ENCODE results near the gene F2RL3.
"Not testable (repeated sequence)": the region's sequence is repeated elsewhere in the genome, so short reads cannot be mapped to it uniquely, and the experiment has no call there.

Gene F2RL3

DNA sequence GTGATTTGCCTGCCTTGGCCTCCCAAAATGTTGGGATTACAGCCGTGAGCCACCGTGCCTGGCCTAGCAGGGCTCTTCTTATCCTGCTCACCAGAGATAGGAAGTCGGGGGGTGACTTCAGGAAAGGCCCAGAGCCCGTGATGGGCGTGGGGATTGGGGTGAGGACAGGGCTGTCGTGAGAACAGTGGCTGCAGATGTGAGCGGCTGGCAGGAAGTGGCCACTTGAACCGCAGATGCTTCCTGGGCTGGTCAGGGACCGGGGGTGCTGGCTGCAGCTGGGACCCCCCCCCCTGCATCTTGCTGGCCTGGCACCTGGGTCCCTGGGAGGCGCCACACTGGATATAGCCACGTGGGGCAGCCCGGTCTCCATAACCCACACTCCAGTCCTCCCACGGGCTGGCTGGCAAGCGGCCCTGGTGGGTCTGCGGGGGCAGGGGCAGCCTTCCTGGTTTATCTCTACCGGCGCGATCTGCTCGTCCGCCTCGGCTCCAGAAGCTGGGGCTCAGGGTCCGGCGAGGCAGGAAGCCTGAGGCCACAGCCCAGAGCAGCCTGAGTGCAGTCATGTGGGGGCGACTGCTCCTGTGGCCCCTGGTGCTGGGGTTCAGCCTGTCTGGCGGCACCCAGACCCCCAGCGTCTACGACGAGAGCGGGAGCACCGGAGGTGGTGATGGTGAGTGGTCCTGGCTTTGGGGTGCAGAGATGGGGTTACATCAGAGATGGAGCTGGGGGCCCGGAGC, at the start of gene F2RL3:
F2RL3 (plus strand) TSS at position 371 of the 737 bp plus-strand sequence; CDS start at position 562, 191 bp downstream.
- no peak for DNase-seq

DNA sequence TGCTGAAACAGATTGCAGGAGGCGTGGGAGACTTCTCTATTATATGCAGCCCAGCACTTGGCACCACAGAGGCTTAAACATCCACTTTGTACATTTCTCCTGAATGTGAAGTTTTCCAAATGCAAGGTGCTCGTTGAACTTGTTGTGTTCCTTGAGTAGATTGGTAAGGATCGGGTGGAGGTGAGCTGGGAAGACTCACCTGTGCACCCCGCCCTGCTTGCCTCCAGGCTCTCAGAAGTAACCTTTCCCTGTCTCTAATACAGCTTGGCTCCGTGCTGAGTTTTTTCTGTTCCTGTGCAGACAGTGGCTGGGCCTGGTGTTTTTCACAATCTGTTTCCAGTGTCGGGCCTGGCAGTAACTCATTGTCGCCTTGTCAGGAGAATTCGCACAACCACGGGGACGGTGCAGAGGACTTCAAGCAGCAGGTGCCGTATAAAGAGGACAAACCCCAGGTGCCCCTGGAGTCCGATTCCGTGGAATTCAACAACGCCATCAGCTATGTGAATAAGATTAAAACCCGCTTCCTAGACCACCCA, 47.3 kb upstream of the F2RL3 start:
- no peak for DNase-seq

DNA sequence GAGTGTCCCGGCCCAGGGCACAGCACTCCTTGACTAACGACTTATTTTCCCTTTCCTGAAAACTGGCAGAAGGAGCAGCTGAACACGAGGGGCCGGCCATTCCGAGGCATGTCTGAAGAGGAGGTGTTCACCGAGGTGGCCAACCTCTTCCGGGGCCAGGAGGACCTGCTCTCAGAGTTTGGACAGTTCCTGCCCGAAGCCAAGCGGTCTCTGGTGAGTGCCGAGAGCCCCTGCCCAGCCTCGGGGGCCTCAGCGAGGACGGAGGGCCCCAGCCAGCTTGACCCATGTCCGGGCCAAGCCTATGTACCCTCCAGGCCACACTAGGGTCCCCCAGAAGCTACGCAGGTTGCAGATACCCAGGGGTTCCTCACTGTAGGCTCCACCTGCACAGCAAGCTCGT, 41.9 kb upstream of the F2RL3 start:
- no peak for DNase-seq

DNA sequence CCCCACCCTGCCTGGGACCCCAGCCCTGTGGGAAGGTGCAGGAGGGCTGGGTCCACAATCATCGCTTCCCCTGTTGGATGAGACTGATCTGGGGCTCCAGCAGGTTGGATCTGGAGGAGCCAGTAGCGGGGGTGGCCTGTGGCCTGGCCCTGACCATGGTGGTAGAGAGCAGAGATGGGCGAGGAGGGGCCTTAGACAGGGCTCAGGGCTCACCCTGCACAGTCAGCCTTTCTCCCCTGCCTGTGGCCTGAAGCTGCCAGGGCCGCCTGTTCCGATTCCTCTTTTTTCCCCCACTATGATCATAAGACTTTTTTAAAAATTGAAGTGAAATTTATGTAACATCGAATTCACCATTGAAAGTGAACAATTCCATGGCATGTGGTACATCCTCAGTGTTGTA, 41.4 kb upstream of the F2RL3 start:
- DNase-seq, result no peak

DNA sequence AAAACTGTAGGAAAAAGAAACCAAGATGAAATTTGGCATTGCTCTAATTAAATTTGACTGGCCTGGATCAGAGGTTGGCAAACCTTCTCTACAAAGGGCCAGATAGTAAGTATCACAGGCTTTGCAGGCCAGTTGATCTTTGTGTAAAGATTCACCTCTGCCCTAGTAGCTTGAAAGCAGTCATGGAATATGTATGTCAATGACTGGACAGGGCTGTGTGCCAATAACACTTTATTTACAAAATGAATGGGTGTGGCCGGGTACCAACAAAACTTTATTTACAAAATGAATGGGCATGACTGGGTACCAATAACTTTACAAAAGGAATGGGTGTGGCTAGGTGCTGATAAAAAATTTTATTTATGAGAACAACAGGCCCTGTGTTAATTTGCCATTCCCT, 39.6 kb upstream of the F2RL3 start:
- DNase-seq, result no peak

DNA sequence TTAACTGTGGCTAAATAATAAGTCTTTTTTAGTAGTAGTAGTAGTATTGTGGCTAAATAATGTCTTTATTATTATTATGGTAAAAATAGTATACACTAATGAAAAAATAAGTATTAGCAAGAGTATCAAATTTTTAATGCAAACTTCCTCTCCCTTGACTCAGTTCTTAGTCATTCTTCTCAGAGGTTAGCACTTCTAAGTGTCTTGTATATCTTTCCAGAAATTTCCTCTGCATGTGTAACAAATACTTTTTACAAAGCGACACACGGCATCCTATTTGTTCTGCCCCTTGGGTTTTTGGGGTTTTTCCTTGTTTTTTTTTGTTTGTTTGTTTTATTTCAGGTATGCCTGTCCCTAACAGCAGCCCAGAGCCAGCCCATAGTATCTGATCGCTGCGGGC, 38.7 kb upstream of the F2RL3 start:
- DNase-seq, result no peak

DNA sequence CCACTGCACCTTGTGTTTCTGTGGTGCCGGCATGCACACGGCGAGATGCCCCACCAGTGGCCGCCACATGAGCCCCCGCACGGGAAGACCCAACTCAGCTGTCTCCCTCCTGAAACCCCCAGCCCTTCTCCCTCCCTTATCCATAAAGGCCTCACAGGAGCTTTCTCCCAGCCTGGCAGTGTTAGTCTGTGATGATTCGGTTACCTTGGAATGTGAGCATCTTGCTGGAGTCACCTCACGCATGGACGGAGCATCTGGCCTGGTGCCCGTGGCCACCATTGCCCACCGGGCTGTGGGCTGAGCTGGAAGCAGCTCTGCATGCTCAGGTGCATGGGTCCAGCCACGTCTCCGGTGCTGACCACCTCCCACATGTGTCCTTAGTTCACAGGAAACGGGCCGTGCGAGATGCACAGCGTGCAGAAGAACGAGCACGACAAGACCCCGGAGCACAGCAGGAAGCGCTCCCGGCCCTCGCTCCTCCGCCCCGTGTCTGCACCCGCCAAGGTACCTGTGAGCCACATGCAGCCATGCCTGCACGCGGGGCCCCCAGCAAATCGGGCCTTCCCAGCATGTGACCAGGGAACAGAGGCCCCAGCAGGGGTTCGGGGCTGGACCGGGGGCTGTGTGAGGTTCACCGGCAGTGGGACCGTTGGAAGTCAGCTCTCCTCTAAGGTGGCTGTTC, 37.6 kb upstream of the F2RL3 start:
- DNase-seq, result no peak

DNA sequence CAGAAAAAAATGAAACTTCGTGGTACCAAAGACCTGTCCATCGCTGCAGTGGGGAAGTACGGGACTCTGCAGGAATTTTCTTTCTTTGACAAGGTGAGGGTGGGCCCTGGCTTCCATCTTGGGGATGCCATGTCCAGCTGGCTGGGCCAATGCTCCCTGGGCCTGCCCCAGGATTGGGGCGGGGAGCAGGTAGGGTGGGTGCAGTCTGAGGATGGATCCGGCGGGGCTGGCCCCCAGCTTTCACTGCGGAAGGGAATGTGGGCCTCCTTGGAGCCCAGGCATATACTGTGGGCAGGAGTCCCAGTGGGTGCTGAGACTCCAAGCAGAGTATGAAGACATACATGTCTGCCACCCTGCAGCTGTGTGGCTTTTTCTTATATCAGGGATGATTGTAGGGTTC, 35.7 kb upstream of the F2RL3 start:
- no peak for DNase-seq

DNA sequence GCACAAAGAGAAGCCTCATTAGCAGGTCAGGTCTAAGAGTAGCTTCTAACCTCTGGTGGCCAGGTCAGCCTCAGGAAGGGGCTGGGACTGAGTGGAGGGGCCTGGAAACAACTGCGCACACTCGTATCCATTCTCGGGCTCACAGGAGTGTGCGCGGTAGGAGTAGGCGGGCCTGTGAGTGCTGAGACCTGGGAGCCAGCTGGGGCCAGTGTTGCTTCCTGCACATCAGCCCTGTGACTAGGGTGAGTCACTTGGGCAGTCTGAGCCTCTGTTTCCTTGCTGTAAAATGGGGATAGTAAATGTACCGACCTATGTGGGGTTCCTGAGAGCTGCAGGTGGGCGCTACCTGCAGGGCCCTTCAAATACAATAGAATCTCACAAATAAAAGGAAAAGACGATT, 32.7 kb upstream of the F2RL3 start:
- no peak for DNase-seq

DNA sequence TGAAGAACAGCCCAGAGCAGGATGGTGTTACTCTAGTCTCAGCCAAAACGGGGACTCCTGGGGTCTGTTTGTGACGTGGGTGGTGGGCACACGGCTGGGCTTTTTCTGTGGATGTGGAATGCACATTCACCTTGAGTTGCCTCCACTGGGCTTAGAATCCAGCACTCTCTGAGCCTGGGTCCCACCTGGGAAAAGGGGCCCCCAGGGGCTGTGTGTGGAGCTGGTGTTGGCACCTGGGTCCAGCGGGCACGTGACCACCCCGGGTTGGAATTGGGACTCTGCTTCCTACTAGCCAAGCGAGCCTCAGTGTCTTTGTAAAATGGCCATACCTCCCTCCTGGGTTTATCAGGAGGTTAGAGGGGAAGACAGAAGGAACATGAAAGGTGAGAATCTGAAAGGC, 29.2 kb upstream of the F2RL3 start:
- DNase-seq, result no peak

DNA sequence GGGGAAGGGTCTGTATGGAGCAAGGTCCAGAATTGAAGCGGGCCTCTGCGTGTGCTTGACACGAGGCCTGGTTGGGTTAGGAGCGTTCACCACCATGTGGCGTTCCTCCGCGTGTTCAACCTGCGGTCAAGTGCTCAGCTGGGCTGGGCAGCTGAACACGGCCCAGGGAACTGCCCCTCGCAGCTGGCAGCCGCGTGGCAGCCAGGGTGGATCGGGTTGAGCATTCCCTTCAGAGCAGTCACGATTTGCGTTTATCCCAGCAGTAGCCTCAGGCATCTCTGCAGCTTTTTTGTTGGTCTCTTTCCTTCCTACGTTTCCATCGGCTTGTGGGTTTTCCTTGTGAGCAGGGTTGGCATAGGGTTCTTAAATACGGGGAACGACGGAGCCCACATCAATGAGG, 28.7 kb upstream of the F2RL3 start:
- DNase-seq, result no peak

DNA sequence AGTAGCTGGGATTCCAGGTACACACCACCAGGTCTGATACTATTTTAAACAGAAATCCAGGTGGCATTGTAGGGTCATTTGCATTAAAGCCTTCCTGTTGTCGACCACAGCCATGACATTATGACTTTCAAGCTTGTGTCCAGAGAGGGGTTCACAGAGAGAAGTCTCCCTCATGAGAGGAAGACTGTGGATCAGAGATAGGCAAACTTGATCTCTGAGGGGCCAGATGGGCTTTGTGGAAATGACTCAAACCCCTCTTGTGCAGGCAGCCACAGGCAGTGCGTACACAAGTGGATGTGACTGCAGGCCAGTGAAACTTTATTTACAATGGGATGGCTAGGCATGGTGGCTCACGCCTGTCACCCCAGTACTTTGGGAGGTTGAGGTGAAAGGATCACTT, 27.8 kb upstream of the F2RL3 start:
- no peak for DNase-seq

DNA sequence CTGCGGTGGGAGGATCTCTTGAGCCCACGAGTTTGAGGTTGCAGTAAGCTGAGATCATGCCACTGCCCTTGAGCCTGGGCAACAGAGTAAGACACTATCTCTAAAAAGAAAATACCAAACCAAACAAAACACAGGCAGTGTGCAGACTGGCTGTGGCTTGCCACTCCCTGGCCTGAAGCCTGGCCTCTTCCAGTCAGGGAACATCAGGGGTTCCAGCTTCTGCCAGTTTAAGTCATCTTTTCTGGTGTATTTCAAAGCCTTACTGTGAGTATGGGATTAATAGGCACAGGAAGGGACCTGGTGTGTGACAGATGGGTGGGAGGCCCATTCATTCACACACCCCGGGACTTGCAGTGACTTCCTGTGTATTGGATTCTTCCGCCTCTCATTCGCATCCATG, 27.0 kb upstream of the F2RL3 start:
- no peak for DNase-seq

DNA sequence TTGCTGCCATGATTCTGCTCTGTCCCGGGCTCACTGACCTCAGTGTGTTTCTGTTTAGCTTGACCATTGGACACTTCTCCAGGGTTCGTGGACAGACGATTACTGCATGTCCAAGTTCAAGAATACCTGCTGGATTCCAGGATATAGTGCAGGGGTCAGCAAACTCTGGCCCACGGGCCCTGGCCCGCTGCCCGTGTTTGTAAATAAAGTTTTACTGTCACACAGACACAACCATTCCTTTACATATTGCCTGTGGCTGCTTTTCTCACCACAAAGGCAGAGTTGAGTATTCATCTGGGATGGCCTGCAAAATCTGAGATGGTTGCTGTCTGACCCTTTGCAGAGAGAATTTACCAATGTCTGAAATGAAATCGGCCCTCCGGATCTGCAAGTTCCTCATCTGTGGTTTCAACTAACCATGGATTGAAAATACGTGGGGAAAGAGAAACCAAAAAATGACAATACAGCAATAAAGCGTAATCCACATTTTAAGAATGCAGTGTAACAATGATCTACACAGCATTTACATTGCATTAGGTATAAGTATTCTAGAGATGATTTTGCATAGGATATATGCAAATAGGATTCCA, 25.9 kb upstream of the F2RL3 start:
- no peak for DNase-seq

DNA sequence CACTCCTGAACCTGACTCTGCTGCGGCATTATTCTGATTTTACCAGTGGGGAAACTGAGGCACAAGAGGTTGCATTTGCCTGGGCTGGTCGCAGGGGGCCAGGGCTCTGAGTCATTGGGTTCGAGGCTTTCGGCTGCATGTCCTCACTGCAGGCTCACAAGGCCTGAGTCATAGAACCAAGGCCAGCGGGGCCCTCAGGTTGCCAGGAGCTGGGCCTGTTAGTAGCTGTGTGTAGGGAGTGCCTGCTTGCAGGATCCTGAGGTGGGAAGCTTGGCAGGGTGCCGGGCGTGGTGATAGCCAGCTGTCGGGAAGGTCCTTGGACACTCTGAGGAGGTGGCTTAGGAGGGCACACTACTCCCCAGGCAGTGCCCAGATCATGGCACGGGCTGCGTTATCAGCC, 21.6 kb upstream of the F2RL3 start:
- no peak for DNase-seq

DNA sequence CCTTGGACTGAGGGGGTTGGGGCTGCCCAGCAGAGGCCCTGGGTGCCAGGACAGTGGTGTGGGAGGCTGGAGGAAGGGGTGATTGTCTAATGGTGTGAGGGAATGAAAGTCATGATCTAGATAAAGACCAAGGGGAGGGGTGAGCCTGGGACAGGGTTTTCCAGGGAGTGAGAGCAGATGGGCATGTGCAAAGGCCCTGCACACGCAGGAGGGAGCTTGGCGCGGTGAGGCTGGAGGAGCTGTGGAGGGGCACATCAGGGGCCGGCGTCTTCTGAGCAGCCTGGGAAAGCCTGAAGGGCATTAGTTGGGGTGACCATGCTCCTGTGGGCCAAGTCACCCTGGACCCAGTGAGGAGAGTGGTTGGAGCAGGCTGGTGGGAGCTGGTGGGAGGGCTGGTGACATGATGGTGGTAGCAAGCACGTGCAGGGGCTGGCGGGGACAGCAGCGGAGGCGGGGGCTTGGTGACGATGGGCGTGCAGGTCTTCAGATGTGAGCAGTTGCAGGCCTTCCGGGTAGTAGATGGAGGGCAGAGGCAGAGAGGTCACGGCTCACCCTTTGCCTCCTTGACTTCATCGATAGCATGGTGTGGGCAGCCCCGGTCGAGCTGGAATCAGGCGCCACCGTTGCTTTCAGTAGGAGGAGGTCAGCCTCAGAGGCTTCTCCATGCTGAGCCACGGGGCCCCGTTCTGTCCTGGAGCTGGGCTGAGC, 20.2 kb upstream of the F2RL3 start:
- no peak for DNase-seq

DNA sequence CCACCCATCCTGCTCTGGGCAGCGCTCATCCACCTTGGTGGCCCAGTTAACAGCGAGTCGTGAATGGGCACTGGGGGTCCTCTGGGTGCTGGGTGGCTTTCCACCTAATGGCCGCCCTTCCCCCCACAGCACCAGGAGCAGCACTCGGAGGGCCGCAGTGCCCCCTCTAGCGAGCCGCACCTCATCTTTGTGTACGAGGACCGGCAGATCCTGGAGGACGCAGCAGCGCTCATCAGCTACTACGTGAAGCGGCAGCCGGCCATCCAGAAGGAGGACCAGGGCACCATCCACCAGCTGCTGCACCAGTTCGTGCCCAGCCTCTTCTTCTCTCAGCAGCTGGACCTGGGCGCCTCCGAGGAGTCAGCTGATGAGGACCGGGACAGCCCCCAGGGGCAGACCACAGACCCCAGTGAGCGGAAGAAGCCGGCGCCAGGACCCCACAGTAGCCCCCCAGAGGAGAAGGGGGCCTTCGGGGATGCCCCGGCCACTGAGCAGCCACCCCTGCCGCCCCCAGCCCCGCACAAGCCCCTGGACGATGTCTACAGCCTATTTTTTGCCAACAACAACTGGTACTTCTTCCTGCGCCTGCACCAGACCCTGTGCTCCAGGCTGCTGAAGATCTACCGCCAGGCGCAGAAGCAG, 19.3 kb upstream of the F2RL3 start:
- DNase-seq, result no peak

DNA sequence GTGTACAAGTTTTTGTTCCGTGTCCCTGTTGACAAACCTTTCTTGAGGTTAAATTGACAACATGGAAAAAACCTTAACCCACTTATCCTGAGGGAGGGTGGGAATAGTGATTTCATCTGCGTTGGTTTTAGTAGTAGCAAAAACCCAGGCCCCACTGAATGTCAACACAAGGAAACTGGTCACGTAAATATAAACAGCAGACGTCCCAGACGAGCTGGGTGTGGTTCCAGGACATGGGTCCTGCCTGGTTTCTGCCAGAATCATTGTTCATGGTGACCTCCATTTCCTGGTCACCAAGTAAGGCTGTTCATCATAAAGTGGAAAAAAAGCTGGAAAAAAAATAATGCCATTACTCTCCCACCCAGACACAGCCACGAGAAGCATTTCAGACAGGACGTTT, 16.9 kb upstream of the F2RL3 start:
- DNase-seq, result no peak

DNA sequence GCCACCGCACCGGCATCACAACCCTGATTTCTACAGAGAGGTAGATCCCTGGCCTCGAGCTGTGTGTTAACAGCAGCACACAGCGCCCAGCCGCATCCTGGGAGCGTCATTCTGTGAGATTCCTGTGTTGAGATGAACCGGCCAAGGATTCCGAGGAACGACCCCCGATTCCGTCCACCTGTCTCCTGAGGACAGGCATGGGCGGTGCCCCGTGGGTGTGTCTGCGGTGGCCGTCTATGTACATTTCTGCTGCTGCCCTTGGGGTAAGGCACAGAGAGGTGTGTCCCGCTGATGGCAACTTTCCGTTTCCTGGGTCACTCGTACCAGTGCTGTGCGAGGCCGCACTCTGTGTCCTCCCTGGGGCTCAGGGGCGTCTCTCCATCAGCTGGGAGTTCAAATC, 16.1 kb upstream of the F2RL3 start:
- DNase-seq, result no peak

DNA sequence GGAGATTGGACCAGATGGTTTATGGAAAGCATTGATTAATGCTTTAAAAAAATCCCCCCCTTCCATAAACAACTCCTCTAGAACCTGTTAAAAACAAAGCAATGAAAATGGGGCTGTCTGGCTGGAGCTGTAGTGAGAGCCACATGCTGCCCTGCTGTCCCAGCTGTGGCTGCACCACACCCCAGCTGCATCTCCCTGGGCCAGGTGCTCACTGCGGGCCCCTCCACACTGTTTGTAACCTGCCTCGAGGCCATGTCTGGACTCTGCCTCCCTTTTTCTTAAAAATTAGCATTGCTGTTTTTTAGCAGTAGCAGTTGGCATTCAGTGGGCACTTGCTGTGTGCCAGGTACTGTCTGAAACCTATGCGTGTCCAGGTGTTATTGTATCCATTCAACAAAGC, 15.2 kb upstream of the F2RL3 start:
- DNase-seq, result no peak

DNA sequence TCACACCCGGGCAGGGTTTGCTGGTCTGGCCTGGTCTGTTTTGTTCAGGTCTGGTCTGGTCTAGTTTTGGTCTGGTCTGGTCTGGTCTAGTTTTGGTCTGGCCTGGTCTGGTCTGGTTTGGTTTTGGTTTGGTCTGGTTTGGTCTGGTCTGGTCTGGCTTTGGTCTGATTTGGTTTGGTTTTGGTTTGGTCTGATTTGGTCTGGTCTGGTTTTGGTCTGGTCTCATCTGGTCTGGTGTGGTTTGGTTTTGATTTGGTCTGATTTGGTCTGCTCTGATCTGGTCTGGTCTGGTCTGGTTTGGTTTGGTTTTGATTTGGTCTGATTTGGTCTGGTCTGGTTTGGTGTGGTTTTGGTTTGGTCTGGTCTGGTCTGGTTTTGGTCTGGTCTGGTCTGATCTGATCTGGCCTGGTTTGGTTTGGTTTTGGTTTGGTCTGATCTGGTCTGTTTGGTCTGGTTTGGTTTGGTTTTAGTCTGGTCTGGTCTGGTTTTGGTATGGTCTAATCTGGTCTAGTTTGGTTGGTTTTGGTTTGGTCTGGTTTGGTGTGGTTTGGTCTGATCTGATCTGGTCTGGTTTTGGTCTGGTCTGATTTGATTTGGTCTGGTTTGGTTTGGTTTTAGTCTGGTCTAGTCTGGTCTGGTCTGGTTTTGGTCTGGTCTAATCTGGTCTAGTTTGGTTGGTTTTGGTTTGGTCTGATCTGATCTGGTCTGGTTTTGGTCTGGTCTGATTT, 14.4 kb upstream of the F2RL3 start:
- DNase-seq, result no peak

DNA sequence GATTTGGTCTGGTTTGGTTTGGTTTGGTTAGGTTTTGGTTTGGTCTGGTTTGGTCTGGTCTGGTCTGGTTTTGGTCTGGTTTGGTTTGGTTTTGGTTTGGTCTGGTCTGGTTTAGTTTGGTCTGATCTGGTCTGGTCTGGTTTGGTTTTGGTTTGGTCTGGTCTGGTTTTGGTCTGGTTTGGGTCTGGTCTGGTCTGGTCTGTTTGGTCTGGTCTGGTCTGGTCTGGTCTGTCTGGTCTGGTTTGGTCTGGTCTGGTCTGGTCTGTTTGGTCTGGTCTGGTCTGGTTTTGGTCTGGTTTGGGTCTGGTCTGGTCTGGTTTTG, 13.9 kb upstream of the F2RL3 start:
- not testable (repeated sequence) for DNase-seq
